H1 (cell line): ENCODE measurements around the gene EHBP1. TPM values are rescaled to one million over a fixed set of nuclear protein-coding genes. Genes with fewer than 3 reads are reported as not detected.
"Not testable (repeated sequence)": the region's sequence is repeated elsewhere in the genome, so short reads cannot be mapped to it uniquely, and the experiment has no call there.

Experiments
- CTCF ChIA-PET: fragments of 300-600 bp; sonication (Branson Sonifier 250); formaldehyde crosslinking; loops from one replicate; lab custom pipeline; 2021; ENCODE audit not compliant: partially characterized antibody; lab: Charles Lee
- POLR2A ChIA-PET: fragments of 300-600 bp; sonication (Branson Sonifier 250); formaldehyde crosslinking; loops from one replicate; lab custom pipeline; 2021; ENCODE audit warnings: inconsistent platforms; ENCODE audit not compliant: partially characterized antibody; lab: Charles Lee
- DNase-seq, 2 experiments: peaks; one replicate each; pipeline versions ENCODE4 v3.0.0 to v3.0.0-alpha.2; 2010 to 2022; ENCODE audit warnings: low spot score in 2 of 2, low read depth in 1 of 2, mixed read lengths in 1 of 2
- FAIRE-seq: peaks from 2 replicates; lab custom pipeline; 2011; peaks lifted over from hg19 to GRCh38; lab: Jason Lieb, UNC
- H2AFZ ChIP-seq: 2 replicates; pipeline ENCODE4 v1.8.1; 2012; ENCODE audit warnings: low read length, inconsistent platforms
- H2AK5ac ChIP-seq: 2 replicates; pipeline ENCODE4 v1.6.1; 2013; ENCODE audit warnings: low read depth, low read length
- H2BK120ac ChIP-seq: replicated peaks from 2 replicates; pipeline ENCODE3; 2013; ENCODE audit warnings: low read depth, low read length, inconsistent platforms
- H2BK12ac ChIP-seq: 2 replicates; pipeline ENCODE4 v1.6.1; 2013; ENCODE audit warnings: low read depth, low read length
- H2BK15ac ChIP-seq: 2 replicates; pipeline ENCODE4 v1.6.1; 2013; ENCODE audit warnings: low read length
- H2BK20ac ChIP-seq: 2 replicates; pipeline ENCODE4 v1.6.1; 2013; ENCODE audit warnings: low read length
- H2BK5ac ChIP-seq: 2 replicates; pipeline ENCODE4 v1.6.1; 2013; ENCODE audit warnings: low read depth, low read length
- H3K14ac ChIP-seq: 2 replicates; pipeline ENCODE4 v1.6.1; 2013; ENCODE audit warnings: inconsistent platforms; ENCODE audit not compliant: insufficient read length
- H3K18ac ChIP-seq: 2 replicates; pipeline ENCODE4 v1.6.1; 2013; ENCODE audit warnings: low read length; ENCODE audit errors: extremely low read depth
- H3K23ac ChIP-seq: 2 replicates; pipeline ENCODE4 v1.6.1; 2013; ENCODE audit warnings: inconsistent platforms; ENCODE audit not compliant: insufficient read length
- H3K23me2 ChIP-seq: 2 replicates; pipeline ENCODE4 v1.6.1; 2013; ENCODE audit warnings: low read depth, low read length
- H3K27ac ChIP-seq: 2 replicates; pipeline ENCODE4 v1.6.1; 2011; ENCODE audit warnings: low read depth, low read length, inconsistent platforms
- H3K27me3 ChIP-seq, 4 experiments: replicated peaks in 1 of 4; 1 replicate in 1 of 4; 2 replicates in 3 of 4; pipeline versions ENCODE4 v1.6.1 to v1.8.1; 2011 to 2013; ENCODE audit warnings: low read length in 3 of 4, mild to moderate bottlenecking in 3 of 4, inconsistent platforms in 2 of 4, mixed read lengths in 2 of 4, moderate library complexity in 1 of 4; ENCODE audit not compliant: control insufficient read depth in 3 of 4, insufficient read depth in 3 of 4; ENCODE audit errors: extremely low read depth in 1 of 4
- H3K36me3 ChIP-seq, 4 experiments: 2 replicates each; pipeline versions ENCODE4 v1.6.1 to v1.8.1; 2011 to 2013; ENCODE audit warnings: mild to moderate bottlenecking in 4 of 4, low read length in 3 of 4, moderate library complexity in 2 of 4, control low read depth in 1 of 4, inconsistent platforms in 1 of 4; ENCODE audit not compliant: insufficient read depth in 4 of 4, control insufficient read depth in 2 of 4
- H3K4ac ChIP-seq: replicated peaks from 2 replicates; pipeline ENCODE3; 2013; ENCODE audit warnings: low read length, low read depth, mixed read lengths, inconsistent platforms; ENCODE audit not compliant: insufficient read length
- H3K4me1 ChIP-seq, 4 experiments: replicated peaks in 1 of 4; 1 replicate in 1 of 4; 2 replicates in 3 of 4; pipeline versions ENCODE4 v1.6.1 to v1.8.1; 2011 to 2013; ENCODE audit warnings: low read length in 3 of 4, inconsistent platforms in 2 of 4, mixed read lengths in 1 of 4; ENCODE audit not compliant: insufficient read depth in 4 of 4, control insufficient read depth in 3 of 4
- H3K4me2 ChIP-seq, 2 experiments: 2 replicates each; pipeline versions ENCODE4 v1.6.1 to v1.8.1; 2011 to 2013; ENCODE audit warnings: low read depth in 2 of 2, low read length in 2 of 2, control low read depth in 1 of 2, inconsistent platforms in 1 of 2, mild to moderate bottlenecking in 1 of 2; ENCODE audit not compliant: insufficient read depth in 1 of 2
- H3K4me3 ChIP-seq, 4 experiments: fragments of 200-600, 300-600 bp in 1 of 4; sonication (generic), shearing (Covaris generic), sonication (Bioruptor Twin) in 1 of 4; 2 replicates each; pipeline versions ENCODE4 v1.5.1 to v1.8.1; 2011 to 2016; ENCODE audit warnings: low read length in 4 of 4, low read depth in 3 of 4, control low read depth in 2 of 4, inconsistent platforms in 2 of 4, mild to moderate bottlenecking in 2 of 4, mixed read lengths in 1 of 4, moderate library complexity in 1 of 4; ENCODE audit not compliant: insufficient read depth in 2 of 4; ENCODE audit errors: extremely low read depth in 1 of 4
- H3K56ac ChIP-seq: replicated peaks from 2 replicates; pipeline ENCODE3; 2013; ENCODE audit warnings: low read depth, mild to moderate bottlenecking, mixed read lengths, low read length, inconsistent platforms; ENCODE audit not compliant: insufficient read length
- H3K79me1 ChIP-seq: 2 replicates; pipeline ENCODE4 v1.6.1; 2013; ENCODE audit warnings: low read depth, low read length, control low read depth
- H3K79me2 ChIP-seq, 2 experiments: 2 replicates each; pipeline versions ENCODE4 v1.6.1 to v1.8.1; 2012 to 2013; ENCODE audit warnings: low read length in 2 of 2, mild to moderate bottlenecking in 2 of 2, inconsistent platforms in 1 of 2; ENCODE audit not compliant: insufficient read depth in 2 of 2, control insufficient read depth in 1 of 2
- H3K9ac ChIP-seq, 4 experiments: replicated peaks in 1 of 4; 1 replicate in 1 of 4; 2 replicates in 3 of 4; pipeline versions ENCODE4 v1.6.1 to v1.8.1; 2011 to 2013; ENCODE audit warnings: low read depth in 3 of 4, low read length in 3 of 4, control low read depth in 2 of 4, mild to moderate bottlenecking in 2 of 4, moderate library complexity in 2 of 4, inconsistent platforms in 1 of 4; ENCODE audit errors: extremely low read depth in 1 of 4
- H3K9me3 ChIP-seq, 2 experiments: 2 replicates each; pipeline versions ENCODE4 v1.6.1 to v1.8.1; 2012 to 2013; ENCODE audit warnings: mild to moderate bottlenecking in 2 of 2, moderate library complexity in 2 of 2, control low read depth in 1 of 2, inconsistent platforms in 1 of 2, low read depth in 1 of 2, low read length in 1 of 2, mixed read lengths in 1 of 2; ENCODE audit not compliant: insufficient read depth in 2 of 2
- H4K20me1 ChIP-seq, 2 experiments: replicated peaks in 1 of 2; 2 replicates each; pipeline versions ENCODE3 to v1.8.1; 2011 to 2013; ENCODE audit warnings: inconsistent platforms in 2 of 2, low read length in 2 of 2, mild to moderate bottlenecking in 1 of 2; ENCODE audit not compliant: insufficient read depth in 2 of 2, control insufficient read depth in 1 of 2
- H4K5ac ChIP-seq: 2 replicates; pipeline ENCODE4 v1.6.1; 2013; ENCODE audit warnings: low read length, low read depth, mixed read lengths, inconsistent platforms; ENCODE audit not compliant: insufficient read length
- H4K8ac ChIP-seq: 2 replicates; pipeline ENCODE4 v1.8.0; 2013; ENCODE audit warnings: mild to moderate bottlenecking, moderate library complexity, low read length, inconsistent platforms; ENCODE audit not compliant: insufficient read depth; ENCODE audit errors: extremely low read depth
- H4K91ac ChIP-seq: replicated peaks from 2 replicates; pipeline ENCODE3; 2013; ENCODE audit warnings: low read length, mixed read lengths, inconsistent platforms; ENCODE audit not compliant: insufficient read length
- WGBS, 2 experiments: shearing (Covaris generic) in 1 of 2; methylation state at CpG; one replicate each; pipeline versions ENCODE4 v1.1.6 to v1.1.7; 2013 to 2015; ENCODE audit warnings: low lambda C conversion rate in 2 of 2, mixed read lengths in 2 of 2, inconsistent platforms in 1 of 2, low coverage in 1 of 2, missing lambda C conversion rate in 1 of 2; ENCODE audit not compliant: insufficient replicate concordance in 2 of 2, insufficient coverage in 1 of 2, insufficient read length in 1 of 2; ENCODE audit errors: extremely low coverage in 1 of 2, missing lambda C conversion rate in 1 of 2; 5-methylcytosine and 5-hydroxymethylcytosine counted together
- polyA plus RNA-seq, 7 experiments: library from polyadenylated mRNA; depleted of rRNA in 3 of 7; stranded (reverse) in 5 of 7; unstranded in 2 of 7; fragments of >200 nt in 5 of 7; fragments of 200-250 nt in 2 of 7; gene quantifications; 1 replicate in 5 of 7; 2 replicates in 1 of 7; 4 replicates in 1 of 7; pipeline versions ENCODE4 v1.2.1 to v1.2.3, GENCODE V29; 2011 to 2013; ENCODE audit warnings: missing spikeins in 2 of 7, mixed read lengths in 2 of 7
- total RNA-seq: library from RNA; stranded (reverse); fragmentation: NEBNext Ultra II Directional; extraction: Animal tissue kit (Norgen Biotek cat#: 25700); gene quantifications from 2 replicates; pipeline ENCODE4 v1.2.1, GENCODE V29; 2021

The EHBP1 gene
- total and polyA plus RNA-seq, 2 of the 8 experiments (the other 6 are each of a cell fraction or from before 2014, with no cell fraction given), result 12.0 to 64.1 TPM

- H2AFZ ChIP-seq, H3K23ac ChIP-seq, H2AK5ac ChIP-seq, H3K23me2 ChIP-seq, H3K27ac ChIP-seq, DNase-seq, H4K20me1 ChIP-seq, H2BK20ac ChIP-seq, H4K8ac ChIP-seq, H3K4me2 ChIP-seq, H3K18ac ChIP-seq, H3K4me3 ChIP-seq, H2BK120ac ChIP-seq, H3K27me3 ChIP-seq, H2BK15ac ChIP-seq, H3K56ac ChIP-seq, H3K4me1 ChIP-seq, H3K79me1 ChIP-seq, H3K4ac ChIP-seq, H4K5ac ChIP-seq, CTCF ChIA-PET, H2BK5ac ChIP-seq, H3K14ac ChIP-seq, H3K9ac ChIP-seq, H3K9me3 ChIP-seq, POLR2A ChIA-PET, H2BK12ac ChIP-seq, FAIRE-seq, H4K91ac ChIP-seq: not testable (repeated sequence)
- Histone ChIP-seq H3K79me2 (peaks cover 9 to 91% of the 10 kb centered on the region in 2 experiments), H3K36me3 (peaks cover 0 to 22% (median 2%) of the 10 kb centered on the region in 4 experiments; a peak in 3 of 8 replicates)
- WGBS, 2 experiments, result 87% methylated on average over 3 of the region's 3 CpGs; no CpG with 5 or more reads in 1 of the 2 experiments
These were observed 7.7 kb downstream of the EHBP1 start for GRCh38 chr2:62713196-62713595.
